Brain microvascular endothelial cell (primary cell): ENCODE measurements around the gene ETS1.
A peak's percentile ranks its signal among the peaks of the same experiment; 100 is the strongest.

Experiments
- DNase-seq: peaks from one replicate; pipeline ENCODE4 v3.0.0-alpha.2; 2020
- H3K27ac ChIP-seq: fragments of 250-450 bp; sonication (Bioruptor Pico); 2 replicates; pipeline ENCODE4 v1.5.1; 2020; ENCODE audit warnings: mild to moderate bottlenecking, moderate library complexity
- H3K27me3 ChIP-seq: fragments of 250-450 bp; sonication (Bioruptor Pico); replicated peaks from 2 replicates; pipeline ENCODE4 v1.5.1; 2020; ENCODE audit warnings: mild to moderate bottlenecking
- H3K36me3 ChIP-seq: fragments of 250-450 bp; sonication (Bioruptor Pico); replicated peaks from 2 replicates; pipeline ENCODE4 v1.5.1; 2020; ENCODE audit warnings: mild to moderate bottlenecking
- H3K4me3 ChIP-seq: 2 replicates; pipeline ENCODE4 v1.5.1; 2011; ENCODE audit warnings: low read depth, mild to moderate bottlenecking, control low read depth, low read length, moderate library complexity
- in situ Hi-C: cut with HindIII; loops from 2 replicates; pipeline ENCODE4 v1.10.0; 2017; ENCODE audit warnings: low sequenced_read_pairs, low pct_ligation_motif_present
- TF ChIP-seq, protein P1 (sequence below): IDR thresholded peaks from 2 replicates; pipeline ENCODE4 v1.5.1; 2011; ENCODE audit warnings: low read depth, mild to moderate bottlenecking, moderate library complexity, low read length, control low read depth, inconsistent platforms; ENCODE audit errors: missing control alignments

ETS1 gene

GRCh38 chr11:128488471-128488870 lies 98.9 kb downstream of the ETS1 start:
- TF ChIP-seq, protein P1, sequence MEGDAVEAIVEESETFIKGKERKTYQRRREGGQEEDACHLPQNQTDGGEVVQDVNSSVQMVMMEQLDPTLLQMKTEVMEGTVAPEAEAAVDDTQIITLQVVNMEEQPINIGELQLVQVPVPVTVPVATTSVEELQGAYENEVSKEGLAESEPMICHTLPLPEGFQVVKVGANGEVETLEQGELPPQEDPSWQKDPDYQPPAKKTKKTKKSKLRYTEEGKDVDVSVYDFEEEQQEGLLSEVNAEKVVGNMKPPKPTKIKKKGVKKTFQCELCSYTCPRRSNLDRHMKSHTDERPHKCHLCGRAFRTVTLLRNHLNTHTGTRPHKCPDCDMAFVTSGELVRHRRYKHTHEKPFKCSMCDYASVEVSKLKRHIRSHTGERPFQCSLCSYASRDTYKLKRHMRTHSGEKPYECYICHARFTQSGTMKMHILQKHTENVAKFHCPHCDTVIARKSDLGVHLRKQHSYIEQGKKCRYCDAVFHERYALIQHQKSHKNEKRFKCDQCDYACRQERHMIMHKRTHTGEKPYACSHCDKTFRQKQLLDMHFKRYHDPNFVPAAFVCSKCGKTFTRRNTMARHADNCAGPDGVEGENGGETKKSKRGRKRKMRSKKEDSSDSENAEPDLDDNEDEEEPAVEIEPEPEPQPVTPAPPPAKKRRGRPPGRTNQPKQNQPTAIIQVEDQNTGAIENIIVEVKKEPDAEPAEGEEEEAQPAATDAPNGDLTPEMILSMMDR, result no peak
- Histone ChIP-seq H3K36me3 (peaks cover 65% of the 10 kb centered on the region), H3K27ac (peak overlapping the region; percentile 53), H3K4me3 (no peak overlapping the region), H3K27me3 (no peaks in the 10 kb centered on the region)
- DNase-seq, result peak; percentile 76
- in situ Hi-C loops, result no loop called here

DNA sequence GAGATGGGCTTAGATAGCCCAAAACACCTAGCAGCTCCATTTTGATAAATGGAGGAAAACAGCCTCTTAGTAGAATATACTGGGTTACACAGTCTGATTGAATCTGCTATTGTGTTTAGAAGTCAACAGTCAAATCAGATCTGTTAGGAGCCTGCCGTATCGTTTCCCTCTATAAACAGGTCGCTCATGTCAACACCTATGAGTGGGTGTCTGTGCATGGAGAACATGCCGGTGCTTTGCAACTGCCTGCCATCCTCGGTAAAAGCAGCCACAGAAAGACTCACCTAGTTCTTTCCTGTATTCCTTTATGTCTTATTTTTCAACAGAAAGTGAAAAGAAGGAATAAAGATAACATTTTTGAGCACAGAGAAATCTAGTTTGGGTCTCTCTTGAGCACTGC lies 99.4 kb downstream of the ETS1 start:
- H3K4me3 ChIP-seq, result no peak overlapping the region
- in situ Hi-C loops, result no loop called here
- DNase-seq, result no peak
- peaks cover 70% of the 10 kb centered on the region for H3K36me3 ChIP-seq
- peak overlapping the region; percentile 52 for H3K27ac ChIP-seq
- no peaks in the 10 kb centered on the region for H3K27me3 ChIP-seq
- TF ChIP-seq, protein P1, result no peak

GRCh38 chr11:128484172-128484571 lies 103.2 kb downstream of the ETS1 start:
- in situ Hi-C loops, result no loop called here
- no peaks in the 10 kb centered on the region for H3K27me3 ChIP-seq
- TF ChIP-seq, protein P1, result peak; percentile 17
- DNase-seq, result no peak
- peaks cover 82% of the 10 kb centered on the region for H3K36me3 ChIP-seq
- no peak overlapping the region for H3K27ac ChIP-seq
- no peak overlapping the region for H3K4me3 ChIP-seq

DNA sequence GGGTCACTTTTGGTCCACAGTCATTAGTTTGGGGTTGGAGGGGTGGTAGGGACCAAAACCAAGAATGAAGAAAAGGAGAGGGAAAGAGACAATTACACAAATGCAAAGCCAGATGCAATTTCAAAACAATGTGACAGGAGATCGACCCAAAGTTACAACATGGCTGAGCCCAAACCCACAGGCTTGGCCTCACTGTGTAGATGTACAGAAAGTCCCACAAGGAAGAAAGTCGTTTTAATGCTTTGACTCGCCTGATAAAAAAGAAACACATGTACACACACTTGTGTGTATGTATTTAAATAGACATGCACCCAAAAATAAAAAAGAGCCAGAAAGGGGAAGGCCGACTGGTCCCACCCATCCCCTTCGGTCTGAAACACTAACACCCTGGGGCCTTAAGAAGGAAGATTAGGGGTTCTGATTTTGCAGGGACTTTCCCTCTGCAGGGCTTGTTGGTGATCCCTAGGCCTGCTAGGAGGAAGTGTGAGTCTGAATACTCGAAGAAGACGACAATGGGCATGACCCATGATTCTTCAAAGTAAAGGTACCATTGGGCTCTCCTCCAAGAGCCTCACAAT lies 104.1 kb downstream of the ETS1 start:
- in situ Hi-C loops, result no loop called here
- TF ChIP-seq, protein P1, result no peak
- peak overlapping the region; percentile 64 for H3K27ac ChIP-seq
- no peaks in the 10 kb centered on the region for H3K27me3 ChIP-seq
- H3K36me3 ChIP-seq, result peaks cover 85% of the 10 kb centered on the region
- no peak overlapping the region for H3K4me3 ChIP-seq
- DNase-seq, result no peak

GRCh38 chr11:128482512-128483191 lies 104.7 kb downstream of the ETS1 start:
- DNase-seq, result peak; percentile 39
- in situ Hi-C loops, result no loop called here
- peak overlapping the region; percentile 64 for H3K27ac ChIP-seq
- no peak overlapping the region for H3K4me3 ChIP-seq
- TF ChIP-seq, protein P1, result no peak
- no peaks in the 10 kb centered on the region for H3K27me3 ChIP-seq
- H3K36me3 ChIP-seq, result peaks cover 82% of the 10 kb centered on the region

DNA sequence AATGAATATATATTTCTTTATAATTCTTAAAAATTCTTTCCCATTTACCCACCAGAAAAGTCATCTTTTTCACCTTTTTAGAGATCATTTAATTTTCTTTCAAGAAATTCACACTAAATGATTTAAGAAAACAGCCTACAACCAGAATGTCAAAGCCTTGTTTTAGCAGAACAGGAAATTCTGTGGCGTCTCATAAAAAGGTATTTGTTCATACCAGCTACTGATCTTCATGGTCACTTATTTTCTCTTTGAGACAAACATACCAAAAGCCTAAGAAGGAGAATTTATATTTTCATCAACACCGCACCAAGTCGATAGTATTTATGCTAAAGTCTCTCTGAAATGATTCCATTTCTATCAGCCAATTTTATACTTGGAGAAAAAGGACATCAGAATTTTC lies 105.3 kb downstream of the ETS1 start:
- Histone ChIP-seq H3K27ac (peak overlapping the region; percentile 64), H3K4me3 (no peak overlapping the region), H3K27me3 (no peaks in the 10 kb centered on the region), H3K36me3 (peaks cover 84% of the 10 kb centered on the region)
- TF ChIP-seq, protein P1, result no peak
- no peak for DNase-seq
- in situ Hi-C loops, result no loop called here
